NCI-H187 treated with DMSO at 0.1 percent for 48 hours (cell line): ENCODE data around the gene MFSD6.
"Not testable (repeated sequence)": the region's sequence is repeated elsewhere in the genome, so short reads cannot be mapped to it uniquely, and the experiment has no call there.

Experiments used
- DNase-seq: peaks from one replicate; lab custom pipeline; 2025; lab: John Stamatoyannopoulos, UW

The MFSD6 gene

GRCh38 chr2:190405995-190406394 is 2.2 kb upstream of the MFSD6 start:
- DNase-seq = no peak

GRCh38 chr2:190406805-190407204 is 1.4 kb upstream of the MFSD6 start:
- no peak for DNase-seq

GRCh38 chr2:190407246-190407661 is 901 bp upstream of the MFSD6 start:
- DNase-seq = no peak

- DNase-seq = no peak
Measured at GRCh38 chr2:190408538-190409271, 550 bp downstream of the MFSD6 start.

GRCh38 chr2:190409616-190410015 is 1.5 kb downstream of the MFSD6 start:
- DNase-seq = no peak

GRCh38 chr2:190410166-190410565 is 2.0 kb downstream of the MFSD6 start:
- no peak for DNase-seq

- no peak for DNase-seq
Measured at GRCh38 chr2:190412966-190413365, 4.8 kb downstream of the MFSD6 start.

GRCh38 chr2:190413421-190413820 is 5.3 kb downstream of the MFSD6 start:
- no peak for DNase-seq

GRCh38 chr2:190415251-190415650 is 7.1 kb downstream of the MFSD6 start:
- DNase-seq = no peak

GRCh38 chr2:190415794-190416775 is 7.9 kb downstream of the MFSD6 start:
- no peak for DNase-seq

- no peak for DNase-seq
Measured at GRCh38 chr2:190417045-190417842, 9.1 kb downstream of the MFSD6 start.

- no peak for DNase-seq
Measured at GRCh38 chr2:190418727-190419126, 10.6 kb downstream of the MFSD6 start.

- DNase-seq = no peak
Measured at GRCh38 chr2:190420801-190421200, 12.6 kb downstream of the MFSD6 start.

- DNase-seq = no peak
Measured at GRCh38 chr2:190425221-190425866, 17.2 kb downstream of the MFSD6 start.

GRCh38 chr2:190425883-190426658 is 17.9 kb downstream of the MFSD6 start:
- DNase-seq = no peak

- not testable (repeated sequence) for DNase-seq
Measured at GRCh38 chr2:190430866-190431265, 22.7 kb downstream of the MFSD6 start.

GRCh38 chr2:190431907-190432306 is 23.8 kb downstream of the MFSD6 start:
- no peak for DNase-seq

GRCh38 chr2:190432567-190433231 is 24.5 kb downstream of the MFSD6 start:
- DNase-seq = no peak

- DNase-seq = no peak
Measured at GRCh38 chr2:190435031-190435670, 27.0 kb downstream of the MFSD6 start.

GRCh38 chr2:190436557-190436956 is 28.4 kb downstream of the MFSD6 start:
- no peak for DNase-seq
